HG03039 (cell line): Measurements from ENCODE around the gene RHBDF2.
"Not testable (repeated sequence)": the region's sequence is repeated elsewhere in the genome, so short reads cannot be mapped to it uniquely, and the experiment has no call there.

Experiments used
- ATAC-seq: cut with Tn5 transposase; IDR thresholded peaks from one replicate; pipeline ENCODE4 v1.9.1; 2021; ENCODE audit warnings: mild to moderate bottlenecking, moderate library complexity; ENCODE audit not compliant: unreplicated experiment

RHBDF2 gene

GRCh38 chr17:76525513-76525833 lies 24.2 kb upstream of the RHBDF2 start:
- ATAC-seq: not testable (repeated sequence)

- ATAC-seq: no peak
Observed at GRCh38 chr17:76524598-76525512, 23.6 kb upstream of the RHBDF2 start.

GRCh38 chr17:76523084-76524037 lies 22.1 kb upstream of the RHBDF2 start:
- ATAC-seq: no peak

GRCh38 chr17:76521683-76522082 lies 20.5 kb upstream of the RHBDF2 start:
- ATAC-seq: not testable (repeated sequence)

- ATAC-seq: no peak
Observed at GRCh38 chr17:76521262-76521661, 20.0 kb upstream of the RHBDF2 start.

- no peak for ATAC-seq
Observed at GRCh38 chr17:76519048-76519966, 18.1 kb upstream of the RHBDF2 start.

GRCh38 chr17:76517638-76518038 lies 16.4 kb upstream of the RHBDF2 start:
- no peak for ATAC-seq

GRCh38 chr17:76515274-76515949 lies 14.2 kb upstream of the RHBDF2 start:
- no peak for ATAC-seq

GRCh38 chr17:76514355-76514754 lies 13.1 kb upstream of the RHBDF2 start:
- not testable (repeated sequence) for ATAC-seq

- no peak for ATAC-seq
Observed at GRCh38 chr17:76513306-76513692, 12.1 kb upstream of the RHBDF2 start.

GRCh38 chr17:76512366-76513305 lies 11.4 kb upstream of the RHBDF2 start:
- ATAC-seq: no peak

GRCh38 chr17:76511668-76512365 lies 10.6 kb upstream of the RHBDF2 start:
- no peak for ATAC-seq

- ATAC-seq: no peak
Observed at GRCh38 chr17:76510831-76511244, 9.6 kb upstream of the RHBDF2 start.

GRCh38 chr17:76508472-76509063 lies 7.3 kb upstream of the RHBDF2 start:
- ATAC-seq: not testable (repeated sequence)

- no peak for ATAC-seq
Observed at GRCh38 chr17:76506408-76507345, 5.5 kb upstream of the RHBDF2 start.

- ATAC-seq: no peak
Observed at GRCh38 chr17:76504117-76504516, 2.9 kb upstream of the RHBDF2 start.
